Fibroblast of pulmonary artery (primary cell): ENCODE measurements around the gene CPLX1.
A peak's percentile ranks its signal among the peaks of the same experiment; 100 is the strongest.
"Not testable (repeated sequence)": the region's sequence is repeated elsewhere in the genome, so short reads cannot be mapped to it uniquely, and the experiment has no call there.

Experiments used
- DNase-seq: peaks from one replicate; pipeline ENCODE4 v3.0.0-alpha.2; 2010; ENCODE audit warnings: low read depth
- H3K4me3 ChIP-seq: replicated peaks from 2 replicates; pipeline ENCODE4 v1.5.1; 2011; ENCODE audit warnings: low read depth, mild to moderate bottlenecking, control low read depth, low read length, moderate library complexity
- TF ChIP-seq, protein P1 (sequence below): IDR thresholded peaks from 2 replicates; pipeline ENCODE4 v1.5.1; 2011; ENCODE audit warnings: mild to moderate bottlenecking, control low read depth, low read length, inconsistent platforms; ENCODE audit errors: missing control alignments

Gene CPLX1

GRCh38 chr4:763922-764321 lies 62.0 kb downstream of the CPLX1 start:
- TF ChIP-seq, protein P1, sequence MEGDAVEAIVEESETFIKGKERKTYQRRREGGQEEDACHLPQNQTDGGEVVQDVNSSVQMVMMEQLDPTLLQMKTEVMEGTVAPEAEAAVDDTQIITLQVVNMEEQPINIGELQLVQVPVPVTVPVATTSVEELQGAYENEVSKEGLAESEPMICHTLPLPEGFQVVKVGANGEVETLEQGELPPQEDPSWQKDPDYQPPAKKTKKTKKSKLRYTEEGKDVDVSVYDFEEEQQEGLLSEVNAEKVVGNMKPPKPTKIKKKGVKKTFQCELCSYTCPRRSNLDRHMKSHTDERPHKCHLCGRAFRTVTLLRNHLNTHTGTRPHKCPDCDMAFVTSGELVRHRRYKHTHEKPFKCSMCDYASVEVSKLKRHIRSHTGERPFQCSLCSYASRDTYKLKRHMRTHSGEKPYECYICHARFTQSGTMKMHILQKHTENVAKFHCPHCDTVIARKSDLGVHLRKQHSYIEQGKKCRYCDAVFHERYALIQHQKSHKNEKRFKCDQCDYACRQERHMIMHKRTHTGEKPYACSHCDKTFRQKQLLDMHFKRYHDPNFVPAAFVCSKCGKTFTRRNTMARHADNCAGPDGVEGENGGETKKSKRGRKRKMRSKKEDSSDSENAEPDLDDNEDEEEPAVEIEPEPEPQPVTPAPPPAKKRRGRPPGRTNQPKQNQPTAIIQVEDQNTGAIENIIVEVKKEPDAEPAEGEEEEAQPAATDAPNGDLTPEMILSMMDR, result no peak
- no peak overlapping the region for H3K4me3 ChIP-seq
- no peak for DNase-seq

GRCh38 chr4:763191-763810 lies 62.6 kb downstream of the CPLX1 start:
- H3K4me3 ChIP-seq, result no peak overlapping the region
- TF ChIP-seq, protein P1, result no peak
- no peak for DNase-seq

GRCh38 chr4:762211-763190 lies 63.4 kb downstream of the CPLX1 start:
- peak; percentile 45 for DNase-seq
- TF ChIP-seq, protein P1, result peak; percentile 38
- no peak overlapping the region for H3K4me3 ChIP-seq

DNA sequence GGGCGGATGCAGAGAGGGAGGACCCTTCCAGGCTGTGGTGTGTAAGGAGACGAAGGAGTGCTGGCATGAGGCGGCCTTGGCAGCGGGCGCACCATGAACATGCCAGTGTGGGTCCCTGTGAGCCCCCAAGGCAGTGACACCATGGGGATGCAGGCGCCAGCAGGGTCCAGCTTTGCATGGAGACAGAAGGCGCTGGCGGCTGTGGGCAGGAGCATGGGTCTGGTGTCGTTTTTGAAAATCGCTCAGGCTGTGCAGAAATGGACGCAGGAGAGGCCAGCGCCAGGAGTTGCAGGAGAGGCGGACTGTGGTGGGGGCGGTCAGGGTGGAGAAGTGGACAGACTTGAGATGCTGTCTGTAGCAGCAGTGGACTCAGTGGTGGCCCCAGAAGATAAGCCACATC lies 64.2 kb downstream of the CPLX1 start:
- H3K4me3 ChIP-seq, result no peak overlapping the region
- no peak for DNase-seq
- TF ChIP-seq, protein P1, result no peak

DNA sequence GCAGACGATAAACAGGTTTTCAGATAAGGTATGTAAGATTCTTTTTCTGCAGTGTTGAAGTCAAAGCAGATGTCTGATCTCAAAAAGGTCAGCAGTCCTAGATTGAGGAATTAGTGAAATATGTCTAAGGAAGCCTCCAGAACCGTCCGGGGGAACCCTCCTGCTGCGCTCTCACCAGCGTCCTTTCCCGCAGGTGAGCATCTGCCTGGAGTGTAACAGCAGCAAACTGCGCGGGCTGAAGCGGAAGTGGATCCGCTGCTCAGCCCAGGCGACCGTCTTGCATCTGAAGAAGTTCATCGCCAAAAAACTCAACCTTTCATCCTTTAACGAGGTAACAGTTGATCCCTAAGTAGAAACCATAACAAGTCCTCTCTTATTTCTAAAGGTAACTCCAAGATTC lies 64.8 kb downstream of the CPLX1 start:
- no peak overlapping the region for H3K4me3 ChIP-seq
- TF ChIP-seq, protein P1, result no peak
- no peak for DNase-seq

DNA sequence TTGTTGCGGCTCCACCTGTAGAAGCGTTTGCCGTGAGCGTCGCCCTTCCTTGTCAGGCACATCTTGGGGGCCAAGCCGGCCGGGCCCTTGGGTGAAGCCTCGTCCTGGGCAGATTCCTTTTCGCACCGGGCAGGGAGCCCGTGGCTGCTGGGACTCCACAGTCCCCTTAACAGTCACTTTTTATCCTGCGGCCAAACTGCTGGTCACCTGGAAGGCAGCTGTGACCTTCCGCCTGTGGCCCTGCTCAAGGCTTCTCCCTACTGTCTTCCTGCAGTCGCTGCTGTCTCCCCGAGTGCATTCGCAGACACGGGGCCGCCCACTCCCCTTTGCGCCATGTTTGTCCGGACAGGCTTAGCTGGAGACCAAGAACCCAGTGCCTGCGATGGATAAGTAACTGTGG lies 65.3 kb downstream of the CPLX1 start:
- no peak for DNase-seq
- TF ChIP-seq, protein P1, result no peak
- no peak overlapping the region for H3K4me3 ChIP-seq

GRCh38 chr4:759810-760209 lies 66.1 kb downstream of the CPLX1 start:
- not testable (repeated sequence) for H3K4me3 ChIP-seq, DNase-seq
